K562 treated with DMSO at 1 percent for 4 hours (cell line): ENCODE data around the gene ASIC5. TPM values are rescaled to one million over a fixed set of nuclear protein-coding genes. Genes with fewer than 3 reads are reported as not detected.

ENCODE experiments used
- total RNA-seq: library from RNA; unstranded; fragments of 300-600 nt; gene quantifications from 2 replicates; pipeline ENCODE4 v1.2.3, GENCODE V29; 2022; ENCODE audit not compliant: insufficient read depth

ASIC5 gene, protein sequence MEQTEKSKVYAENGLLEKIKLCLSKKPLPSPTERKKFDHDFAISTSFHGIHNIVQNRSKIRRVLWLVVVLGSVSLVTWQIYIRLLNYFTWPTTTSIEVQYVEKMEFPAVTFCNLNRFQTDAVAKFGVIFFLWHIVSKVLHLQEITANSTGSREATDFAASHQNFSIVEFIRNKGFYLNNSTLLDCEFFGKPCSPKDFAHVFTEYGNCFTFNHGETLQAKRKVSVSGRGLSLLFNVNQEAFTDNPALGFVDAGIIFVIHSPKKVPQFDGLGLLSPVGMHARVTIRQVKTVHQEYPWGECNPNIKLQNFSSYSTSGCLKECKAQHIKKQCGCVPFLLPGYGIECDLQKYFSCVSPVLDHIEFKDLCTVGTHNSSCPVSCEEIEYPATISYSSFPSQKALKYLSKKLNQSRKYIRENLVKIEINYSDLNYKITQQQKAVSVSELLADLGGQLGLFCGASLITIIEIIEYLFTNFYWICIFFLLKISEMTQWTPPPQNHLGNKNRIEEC
- not detected in 2 replicates for total RNA-seq

DNA sequence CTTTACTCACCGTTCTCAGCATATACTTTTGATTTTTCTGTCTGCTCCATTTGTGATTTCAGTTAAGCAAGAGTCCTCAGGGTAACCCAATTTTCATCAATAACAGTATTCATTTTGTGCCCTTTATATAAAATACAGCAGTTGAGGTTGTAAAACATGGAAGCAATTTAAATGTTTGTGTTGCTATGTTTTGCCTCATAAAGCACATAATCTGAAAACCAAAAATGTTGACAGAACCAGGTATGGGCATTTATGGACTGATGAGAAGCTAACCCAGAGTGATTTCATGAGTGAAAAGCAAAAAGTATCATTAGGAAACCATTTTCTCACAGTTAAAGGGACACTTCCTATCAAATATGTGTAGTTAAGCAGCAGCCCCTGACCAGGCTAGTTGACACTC, at the start of gene ASIC5:
ASIC5 (minus strand) TSS at position 101 of the 400 bp plus-strand sequence; CDS start at position 50, 51 bp downstream.

DNA sequence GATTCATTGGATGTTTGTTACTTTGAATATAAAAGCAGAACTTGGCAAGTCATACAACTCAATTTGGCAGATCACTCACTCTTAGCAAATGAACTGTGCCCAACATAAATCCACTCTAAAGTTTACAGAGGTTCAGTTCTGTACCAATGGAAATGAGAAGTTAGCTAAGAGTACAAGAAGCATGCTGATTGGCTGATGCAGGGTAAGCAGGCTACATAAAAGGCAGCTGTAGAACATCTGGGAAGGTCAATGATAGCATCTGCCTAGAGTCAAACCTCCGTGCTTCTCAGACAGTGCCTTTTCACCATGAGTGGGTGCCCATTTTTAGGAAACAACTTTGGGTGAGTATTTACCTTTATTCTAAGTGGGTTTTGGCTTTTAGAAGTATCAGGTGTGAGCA, 37.4 kb upstream of the ASIC5 start, which contains the start of gene TDO2:
TDO2 (plus strand) TSS at position 244 of the 400 bp plus-strand sequence; CDS start at position 307, 63 bp downstream.

Other genes with a start within 250 kb of the ASIC5 start
- gene GUCY1A1, start 199.4 kb downstream of the ASIC5 start, total RNA-seq, result not detected in 2 replicates
- gene GUCY1B1, start 107.3 kb downstream of the ASIC5 start, total RNA-seq, result not detected in 2 replicates
- gene TDO2, start 37.4 kb upstream of the ASIC5 start, total RNA-seq, result 0.51 TPM in 1 of 2 replicates, not detected in the other
- gene CTSO, start 87.6 kb upstream of the ASIC5 start, total RNA-seq, result 0.19 TPM in 1 of 2 replicates, not detected in the other